Activated CD8-positive, alpha-beta memory T cell treated with anti-CD3 and anti-CD28 coated beads for 4 hours (primary cell): ENCODE data around the gene FILIP1L.

Experiments used
- DNase-seq, 2 donors: peaks; one replicate each; pipeline ENCODE4 v3.0.0-alpha.2; 2020; ENCODE audit warnings: low read depth in 2 of 2

FILIP1L gene

GRCh38 chr3:99952306-99952705 lies 162.0 kb downstream of the FILIP1L start:
- no peak for DNase-seq

GRCh38 chr3:99951701-99952100 lies 162.6 kb downstream of the FILIP1L start:
- DNase-seq = no peak

- no peak for DNase-seq
Observed at GRCh38 chr3:99950921-99951320, 163.4 kb downstream of the FILIP1L start.

- DNase-seq = no peak
Observed at GRCh38 chr3:99949956-99950670, 164.2 kb downstream of the FILIP1L start.

- DNase-seq = no peak
Observed at GRCh38 chr3:99948467-99949089, 165.7 kb downstream of the FILIP1L start.

- no peak for DNase-seq
Observed at GRCh38 chr3:99947356-99947755, 166.9 kb downstream of the FILIP1L start.

GRCh38 chr3:99945328-99945995 lies 168.8 kb downstream of the FILIP1L start:
- no peak for DNase-seq

- no peak for DNase-seq
Observed at GRCh38 chr3:99943931-99944761, 170.2 kb downstream of the FILIP1L start.

- no peak for DNase-seq
Observed at GRCh38 chr3:99941211-99941610, 173.1 kb downstream of the FILIP1L start.

- DNase-seq = no peak
Observed at GRCh38 chr3:99940350-99940749, 174.0 kb downstream of the FILIP1L start.

GRCh38 chr3:99939876-99940275 lies 174.4 kb downstream of the FILIP1L start:
- DNase-seq = no peak

- no peak for DNase-seq
Observed at GRCh38 chr3:99938270-99938911, 175.9 kb downstream of the FILIP1L start.

GRCh38 chr3:99934975-99935797 lies 179.1 kb downstream of the FILIP1L start:
- DNase-seq = no peak

- no peak for DNase-seq
Observed at GRCh38 chr3:99933971-99934750, 180.1 kb downstream of the FILIP1L start.

GRCh38 chr3:99931059-99931458 lies 183.2 kb downstream of the FILIP1L start:
- DNase-seq = no peak

GRCh38 chr3:99929745-99930139 lies 184.6 kb downstream of the FILIP1L start:
- no peak for DNase-seq

- DNase-seq = no peak
Observed at GRCh38 chr3:99928771-99929744, 185.2 kb downstream of the FILIP1L start.

GRCh38 chr3:99927671-99928457 lies 186.4 kb downstream of the FILIP1L start:
- DNase-seq = no peak
